AG04450 (cell line): ENCODE measurements around the gene DMD. TPM values are rescaled to one million over a fixed set of nuclear protein-coding genes. Genes with fewer than 3 reads are reported as not detected.

Experiments
- CTCF ChIA-PET: fragments of 300-600, 350-600 bp; formaldehyde crosslinking; extraction: SDS; loops from one replicate; lab custom pipeline; 2022; ENCODE audit warnings: antibody characterized with exemption, inconsistent platforms; lab: Charles Lee
- POLR2A ChIA-PET: fragments of 350-600 bp; formaldehyde crosslinking; extraction: SDS; loops from one replicate; lab custom pipeline; 2021; ENCODE audit warnings: antibody characterized with exemption, inconsistent platforms; lab: Yijun Ruan, JAX
- DNase-seq: peaks from one replicate; pipeline ENCODE4 v3.0.0-alpha.2; 2011; ENCODE audit warnings: low read depth, low spot score
- H3K27ac ChIP-seq: one replicate; pipeline ENCODE4 v1.5.1; 2012; ENCODE audit warnings: low read depth, low read length, control low read depth
- H3K27me3 ChIP-seq: one replicate; pipeline ENCODE4 v1.6.0; 2012; ENCODE audit warnings: low read length; ENCODE audit not compliant: control insufficient read depth, insufficient read depth
- H3K4me3 ChIP-seq: 2 replicates; pipeline ENCODE4 v1.5.1; 2011; ENCODE audit warnings: mild to moderate bottlenecking, low read depth, low read length, control low read depth
- H3K9me3 ChIP-seq: 2 replicates; pipeline ENCODE4 v1.5.1; 2012; ENCODE audit warnings: low read length; ENCODE audit not compliant: control insufficient read depth, insufficient read depth
- polyA plus RNA-seq: library from polyadenylated mRNA; depleted of rRNA; stranded (reverse); fragments of >200 nt; gene quantifications from 2 replicates; pipeline ENCODE4 v1.2.3, GENCODE V29; 2011
- TF ChIP-seq, protein P1 (sequence below): IDR thresholded peaks from 2 replicates; pipeline ENCODE4 v1.5.1; 2011; ENCODE audit warnings: low read depth, low read length, control low read depth, inconsistent platforms

Gene DMD
- polyA plus RNA-seq, 1 experiment, result 7.6 TPM

DNA sequence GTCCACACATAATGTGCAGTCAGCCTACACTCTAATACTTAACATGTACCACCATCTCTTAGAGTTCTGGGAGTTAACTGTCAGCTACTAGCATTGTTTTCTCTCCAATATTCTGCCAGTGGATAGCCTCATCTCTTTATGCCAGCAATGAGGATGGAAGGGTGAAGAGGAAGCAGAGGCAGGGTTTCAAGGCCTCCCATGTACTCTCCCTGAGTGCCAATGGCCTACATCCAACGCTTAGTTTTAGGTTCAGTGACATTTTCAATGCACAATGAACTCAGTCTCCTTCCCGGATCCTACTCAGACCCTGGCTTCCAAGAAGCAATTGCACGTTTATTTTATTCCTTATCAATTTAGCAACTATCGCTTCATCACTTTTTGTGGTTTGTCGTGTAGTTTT is 686.1 kb downstream of the DMD start:
- no peaks in the 10 kb centered on the region for H3K9me3 ChIP-seq
- H3K27me3 ChIP-seq, result no peaks in the 10 kb centered on the region
- no peak overlapping the region for H3K27ac ChIP-seq
- no peak overlapping the region for H3K4me3 ChIP-seq
- TF ChIP-seq, protein P1, sequence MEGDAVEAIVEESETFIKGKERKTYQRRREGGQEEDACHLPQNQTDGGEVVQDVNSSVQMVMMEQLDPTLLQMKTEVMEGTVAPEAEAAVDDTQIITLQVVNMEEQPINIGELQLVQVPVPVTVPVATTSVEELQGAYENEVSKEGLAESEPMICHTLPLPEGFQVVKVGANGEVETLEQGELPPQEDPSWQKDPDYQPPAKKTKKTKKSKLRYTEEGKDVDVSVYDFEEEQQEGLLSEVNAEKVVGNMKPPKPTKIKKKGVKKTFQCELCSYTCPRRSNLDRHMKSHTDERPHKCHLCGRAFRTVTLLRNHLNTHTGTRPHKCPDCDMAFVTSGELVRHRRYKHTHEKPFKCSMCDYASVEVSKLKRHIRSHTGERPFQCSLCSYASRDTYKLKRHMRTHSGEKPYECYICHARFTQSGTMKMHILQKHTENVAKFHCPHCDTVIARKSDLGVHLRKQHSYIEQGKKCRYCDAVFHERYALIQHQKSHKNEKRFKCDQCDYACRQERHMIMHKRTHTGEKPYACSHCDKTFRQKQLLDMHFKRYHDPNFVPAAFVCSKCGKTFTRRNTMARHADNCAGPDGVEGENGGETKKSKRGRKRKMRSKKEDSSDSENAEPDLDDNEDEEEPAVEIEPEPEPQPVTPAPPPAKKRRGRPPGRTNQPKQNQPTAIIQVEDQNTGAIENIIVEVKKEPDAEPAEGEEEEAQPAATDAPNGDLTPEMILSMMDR, result no peak
- DNase-seq, result no peak
- ChIA-PET CTCF (no interaction called here), POLR2A (no interaction called here)

GRCh38 chrX:32524385-32524784 is 687.0 kb downstream of the DMD start:
- TF ChIP-seq, protein P1, result no peak
- CTCF ChIA-PET, result interaction anchor here (0.5 kb wide), 1 partner anchor 911 kb away, joined by 4 read pairs; no protein-coding TSS in a partner anchor
- Histone ChIP-seq H3K9me3 (no peaks in the 10 kb centered on the region), H3K27ac (no peak overlapping the region), H3K4me3 (no peak overlapping the region), H3K27me3 (no peaks in the 10 kb centered on the region)
- POLR2A ChIA-PET, result no interaction called here
- no peak for DNase-seq

DNA sequence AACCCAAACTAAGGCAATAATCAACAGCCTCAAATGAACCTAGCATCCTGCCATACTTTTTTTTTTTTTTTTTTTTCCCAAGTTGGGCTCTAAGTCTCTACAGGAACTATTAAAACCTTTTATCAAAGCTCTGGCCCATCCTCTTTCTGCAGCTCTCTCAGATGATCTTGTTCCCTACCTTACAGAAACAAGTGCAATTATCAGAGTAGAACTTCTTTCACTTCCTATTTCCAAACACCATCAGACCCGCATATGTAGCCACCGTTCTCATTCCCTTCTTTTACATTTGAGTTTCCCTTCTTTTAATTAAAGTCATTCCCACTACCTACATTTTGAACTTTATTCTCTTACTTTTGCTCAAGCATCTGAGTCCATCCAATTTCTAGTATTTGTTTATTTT is 690.6 kb downstream of the DMD start:
- TF ChIP-seq, protein P1, result no peak
- no peak for DNase-seq
- ChIA-PET POLR2A (no interaction called here), CTCF (no interaction called here)
- no peaks in the 10 kb centered on the region for H3K9me3 ChIP-seq
- no peak overlapping the region for H3K27ac ChIP-seq
- no peaks in the 10 kb centered on the region for H3K27me3 ChIP-seq
- no peak overlapping the region for H3K4me3 ChIP-seq

DNA sequence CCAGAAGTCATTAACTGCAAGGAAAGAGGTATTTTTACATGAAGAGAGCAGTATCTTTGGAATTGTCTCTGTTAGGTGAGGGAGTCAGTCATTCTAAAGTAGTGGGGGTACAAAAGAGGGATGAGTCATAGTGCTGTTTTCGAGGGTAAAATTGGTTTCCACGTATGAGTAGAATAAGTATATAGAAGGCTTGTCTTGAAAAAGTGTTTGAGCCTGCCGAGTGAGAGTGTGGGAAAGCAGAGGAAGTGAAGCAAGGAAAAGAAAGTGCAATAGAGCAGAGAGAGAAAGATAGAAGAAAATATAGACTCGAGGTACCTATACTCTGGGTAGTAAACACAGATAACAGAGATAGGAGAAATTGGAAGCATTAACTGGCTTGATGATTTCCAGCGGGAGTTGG is 696.4 kb downstream of the DMD start:
- H3K27me3 ChIP-seq, result no peaks in the 10 kb centered on the region
- ChIA-PET POLR2A (no interaction called here), CTCF (no interaction called here)
- no peak overlapping the region for H3K27ac ChIP-seq
- TF ChIP-seq, protein P1, result no peak
- no peaks in the 10 kb centered on the region for H3K9me3 ChIP-seq
- DNase-seq, result no peak
- H3K4me3 ChIP-seq, result no peak overlapping the region

- CTCF ChIA-PET, result interaction anchor here (1.0 kb wide), 1 partner anchor 17 kb away, joined by 3 read pairs; no protein-coding TSS in a partner anchor
- TF ChIP-seq, protein P1, result no peak
- Histone ChIP-seq H3K4me3 (no peak overlapping the region), H3K9me3 (no peaks in the 10 kb centered on the region), H3K27ac (no peak overlapping the region), H3K27me3 (no peaks in the 10 kb centered on the region)
- POLR2A ChIA-PET, result no interaction called here
- no peak for DNase-seq
Measured at GRCh38 chrX:32501606-32502005, 709.7 kb downstream of the DMD start.
